DMS153 (cell line): ENCODE data around the gene AFF1.

Experiments
- DNase-seq: peaks from one replicate; lab custom pipeline; 2025; lab: John Stamatoyannopoulos, UW

AFF1 gene

DNA sequence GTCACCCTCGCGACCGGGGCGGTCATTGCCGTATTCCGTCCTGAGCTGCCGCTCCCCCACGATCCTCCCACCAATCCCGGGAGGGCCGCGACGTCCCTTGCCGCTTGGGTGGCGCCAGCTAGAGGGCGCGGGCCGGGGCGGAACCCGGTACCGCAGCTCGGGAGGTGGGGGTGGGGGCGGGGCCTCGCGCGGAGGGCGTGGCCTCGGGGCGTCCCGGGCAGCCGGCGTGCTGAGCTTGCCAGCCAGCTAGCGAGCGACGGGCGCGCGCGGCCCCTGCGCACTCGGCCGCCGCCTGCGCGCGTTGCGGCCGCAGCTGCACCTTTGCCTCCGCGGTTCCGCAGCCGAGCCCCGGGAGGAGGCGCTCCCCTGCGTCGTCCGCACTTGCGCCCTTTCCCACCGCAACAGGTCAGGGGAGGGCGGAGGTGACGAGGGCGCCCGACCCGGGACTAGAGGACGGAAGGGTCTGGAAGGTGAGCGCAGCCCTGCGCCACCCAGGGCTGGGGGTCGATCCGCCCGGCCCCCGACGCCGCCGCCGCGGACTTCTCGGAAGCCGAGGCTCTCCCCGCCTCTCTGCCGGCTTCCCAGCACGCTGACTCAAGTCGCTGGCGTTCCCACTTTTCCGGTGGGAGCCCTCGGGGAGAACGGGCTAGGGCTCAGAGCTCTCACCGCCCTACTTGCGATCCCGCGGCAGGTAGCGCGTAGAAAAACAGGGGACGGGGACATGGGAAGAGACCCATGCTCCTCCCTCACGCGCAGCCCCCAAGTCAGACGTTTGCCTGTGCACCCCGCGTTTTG, at the start of gene AFF1:
Gene AFF1, plus strand, starts transcription at position 241 of the 795 bp plus-strand sequence. CDS start 13,523 bp downstream, outside the sequence.
- DNase-seq = peak; percentile 81

GRCh38 chr4:86890790-86891189, 44.0 kb upstream of the AFF1 start:
- peak; percentile 0 for DNase-seq

DNA sequence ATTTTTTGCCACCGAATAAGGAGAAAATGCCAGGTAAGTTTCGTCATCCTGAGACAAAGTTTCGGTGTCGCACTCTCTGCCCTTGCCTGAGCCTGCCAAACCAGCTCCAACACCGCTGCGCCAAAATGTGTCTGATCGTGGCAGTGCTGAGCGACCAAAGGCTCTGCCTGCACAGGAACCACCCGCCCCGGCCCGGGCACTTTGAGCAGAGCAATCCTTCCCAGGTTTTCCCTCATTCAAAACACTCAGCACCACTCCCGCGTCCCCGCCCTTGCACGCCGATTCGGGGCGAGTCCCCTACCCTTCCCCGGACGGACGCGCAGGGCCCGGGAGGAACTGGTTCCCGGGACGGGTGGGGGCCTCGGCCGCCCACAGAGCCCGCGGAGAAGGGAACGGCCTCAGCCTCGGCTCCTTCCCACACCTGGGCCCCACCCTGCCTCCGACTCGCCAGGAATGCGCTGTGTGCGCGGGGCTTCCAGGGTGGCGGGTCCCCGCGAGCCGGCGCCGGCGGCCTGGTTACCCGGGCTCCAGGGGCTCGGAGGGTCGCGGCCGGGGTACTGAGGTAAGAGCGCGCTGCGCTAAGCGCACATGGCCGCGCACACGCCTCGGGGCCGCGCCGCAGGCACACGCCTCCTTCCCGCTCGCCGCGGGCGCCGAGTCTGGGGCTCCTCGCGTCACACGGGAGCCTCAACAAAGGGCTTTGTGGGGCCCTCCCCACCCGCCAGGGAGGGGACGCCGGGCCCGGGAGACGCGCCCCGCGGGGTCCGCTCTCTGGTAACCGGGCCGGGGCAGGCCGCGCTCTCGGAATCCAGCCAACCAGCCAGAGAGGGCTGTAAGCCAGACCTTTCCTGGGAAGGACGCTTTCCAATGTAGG, 42.8 kb upstream of the AFF1 start, which contains the start of gene C4orf36:
Gene C4orf36, minus strand, starts transcription at position 661 of the 874 bp plus-strand sequence. CDS start 902 bp downstream, outside the sequence.
- DNase-seq = peak; percentile 43

DNA sequence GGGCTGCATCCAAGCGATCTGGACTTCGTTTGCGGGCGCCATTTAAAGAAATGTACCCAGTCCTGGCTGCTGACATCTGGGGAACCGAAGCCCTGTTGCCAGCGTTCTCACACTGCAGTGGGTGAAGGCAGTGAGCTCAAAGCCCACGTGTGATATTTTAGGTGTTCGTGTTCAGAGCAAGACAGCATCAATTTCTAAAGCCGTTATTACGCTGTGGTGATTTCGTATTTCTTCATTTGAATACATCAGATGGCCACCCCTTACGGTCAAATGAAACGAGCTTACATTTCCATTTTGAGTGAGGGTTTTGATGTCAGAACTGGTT, 42.2 kb upstream of the AFF1 start:
- DNase-seq = no peak

DNA sequence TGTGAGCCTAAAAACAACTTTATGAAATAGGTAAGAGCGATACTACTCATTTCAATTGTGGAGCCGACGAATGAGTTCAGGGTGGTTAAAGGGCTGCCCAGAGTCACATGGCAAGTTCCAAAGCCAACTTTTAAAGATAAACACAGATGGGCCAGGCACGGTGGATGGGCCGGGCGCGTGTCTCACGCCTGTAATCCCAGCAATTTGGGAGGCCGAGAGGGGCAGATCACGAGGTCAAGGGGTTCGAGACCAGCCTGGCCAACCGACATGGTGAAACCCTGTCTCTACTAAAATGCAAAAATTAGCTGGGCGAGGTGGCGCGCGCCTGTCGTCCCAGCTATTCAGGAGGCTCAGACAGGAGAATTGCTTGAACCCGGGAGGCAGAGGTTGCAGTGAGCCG, 41.7 kb upstream of the AFF1 start:
- DNase-seq = no peak

GRCh38 chr4:86894455-86894854, 40.4 kb upstream of the AFF1 start:
- DNase-seq = no peak

GRCh38 chr4:86895692-86896488, 38.9 kb upstream of the AFF1 start:
- peak; percentile 63 for DNase-seq

GRCh38 chr4:86896596-86896995, 38.2 kb upstream of the AFF1 start:
- DNase-seq = no peak

GRCh38 chr4:86898562-86898961, 36.2 kb upstream of the AFF1 start:
- no peak for DNase-seq

DNA sequence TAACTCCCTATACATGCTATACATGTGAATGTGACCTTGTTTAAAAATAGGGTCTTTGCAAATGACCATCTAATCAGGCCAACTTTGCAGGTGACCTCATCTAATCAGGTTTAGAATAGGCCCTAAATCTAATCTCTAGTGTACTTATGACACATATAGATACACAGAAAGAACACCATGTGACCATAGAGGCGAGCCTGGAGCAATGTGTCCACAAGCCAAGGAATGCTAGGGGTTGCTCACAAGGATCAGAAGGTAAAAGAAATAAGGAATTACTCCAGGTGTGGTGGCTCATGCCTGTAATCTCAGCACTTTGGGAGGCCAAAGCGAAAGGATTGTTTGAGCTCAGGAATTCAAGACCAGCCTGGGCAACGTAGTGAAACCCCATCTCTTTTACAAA, 32.9 kb upstream of the AFF1 start:
- no peak for DNase-seq

GRCh38 chr4:86908251-86908657, 26.6 kb upstream of the AFF1 start:
- no peak for DNase-seq

GRCh38 chr4:86909546-86910295, 25.1 kb upstream of the AFF1 start:
- no peak for DNase-seq

GRCh38 chr4:86910369-86910768, 24.4 kb upstream of the AFF1 start:
- DNase-seq = no peak

GRCh38 chr4:86910820-86911684, 23.8 kb upstream of the AFF1 start:
- DNase-seq = no peak

GRCh38 chr4:86916392-86916791, 18.4 kb upstream of the AFF1 start:
- DNase-seq = no peak

DNA sequence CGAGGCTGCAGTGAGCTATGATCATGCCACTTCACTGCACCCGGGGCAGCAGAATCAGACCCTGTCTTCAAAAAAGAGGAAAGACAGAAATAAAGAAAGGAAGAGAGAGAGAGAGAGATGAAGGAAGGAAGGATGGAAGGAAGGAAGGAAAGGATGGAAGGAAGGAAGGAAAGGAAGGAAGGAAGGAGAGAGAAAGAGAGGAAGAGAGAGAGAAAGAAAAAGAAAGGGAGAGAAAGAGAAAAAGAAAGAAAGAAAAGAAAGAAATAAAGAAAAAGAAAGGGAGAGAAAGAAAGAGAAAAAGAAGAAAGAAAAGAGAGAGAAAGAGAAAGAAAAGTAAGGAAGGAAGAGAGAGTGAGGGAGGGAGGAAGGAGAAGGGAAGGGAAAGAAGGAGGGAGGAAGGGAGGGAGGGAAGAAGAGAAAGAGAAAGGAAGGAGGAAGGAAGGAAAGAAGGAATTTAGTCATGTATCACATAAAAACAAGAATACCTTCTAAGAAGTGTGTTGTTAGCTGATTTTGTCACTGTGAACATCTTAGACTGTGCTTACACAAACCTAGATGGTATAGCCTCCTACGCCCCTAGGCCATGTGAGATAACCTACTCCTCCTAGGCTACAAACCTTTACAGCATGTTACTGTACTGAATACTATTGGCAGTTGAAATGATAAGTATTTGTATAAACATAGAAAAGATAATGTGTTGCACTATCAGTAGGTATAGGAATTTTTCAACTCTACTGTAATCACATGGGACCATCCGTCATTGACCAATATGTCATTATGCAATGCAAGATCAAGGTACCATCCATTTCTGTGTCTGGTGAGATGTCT, 17.4 kb upstream of the AFF1 start:
- no peak for DNase-seq

DNA sequence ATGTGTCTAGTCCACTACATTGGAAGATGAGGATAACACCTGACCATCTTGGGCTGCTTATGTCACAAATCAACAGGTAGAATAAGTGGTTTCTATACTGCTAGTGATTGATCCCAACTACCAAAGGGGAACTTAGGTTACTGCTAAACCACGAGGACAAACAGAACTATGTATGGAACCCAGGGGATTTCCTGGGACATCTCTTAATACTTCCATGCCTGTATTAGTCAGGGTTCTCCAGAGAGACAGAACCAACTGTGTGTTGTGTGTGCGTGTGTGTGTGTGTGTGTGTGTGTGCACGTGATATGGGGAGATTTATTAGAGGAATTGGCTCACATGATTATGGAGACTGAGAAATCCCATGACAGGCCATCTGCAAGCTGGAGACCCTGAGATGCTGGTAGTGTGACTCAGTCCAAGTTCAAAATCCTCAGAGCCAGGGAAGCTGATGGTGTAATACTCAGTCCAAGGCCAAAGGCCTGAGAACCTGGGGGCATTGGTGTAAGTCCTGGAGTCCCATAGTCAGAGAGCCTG, 16.2 kb upstream of the AFF1 start:
- DNase-seq = no peak

- no peak for DNase-seq
Observed at GRCh38 chr4:86919561-86920223, 15.1 kb upstream of the AFF1 start.
